Smooth muscle cell (in vitro differentiated cells): Measurements from ENCODE around the gene ALG12. TPM values are rescaled to one million over a fixed set of nuclear protein-coding genes. Genes with fewer than 3 reads are reported as not detected.

Source experiments
- DNase-seq: peaks from one replicate; lab custom pipeline; 2025; ENCODE audit not compliant: unreplicated experiment; lab: John Stamatoyannopoulos, UW
- H2AFZ ChIP-seq: fragments of 200-600 bp; sonication (generic); 2 replicates; pipeline ENCODE4 v1.6.0; 2016; ENCODE audit warnings: antibody characterized with exemption, low read depth, mild to moderate bottlenecking
- H3F3A ChIP-seq: fragments of 200-600 bp; sonication (generic); 2 replicates; pipeline ENCODE4 v1.6.0; 2017; ENCODE audit warnings: antibody characterized with exemption, low read depth
- H3K27ac ChIP-seq: fragments of 200-600 bp; sonication (generic); 2 replicates; pipeline ENCODE4 v1.5.1; 2016; ENCODE audit warnings: low read depth, mild to moderate bottlenecking
- H3K27me3 ChIP-seq: fragments of 200-600 bp; sonication (generic); 2 replicates; pipeline ENCODE4 v1.6.1; 2016; ENCODE audit warnings: low read depth, mild to moderate bottlenecking
- H3K36me3 ChIP-seq: fragments of 200-600 bp; sonication (generic); 2 replicates; pipeline ENCODE4 v1.5.1; 2016; ENCODE audit warnings: low read depth
- H3K4me1 ChIP-seq: fragments of 200-600 bp; sonication (generic); 2 replicates; pipeline ENCODE4 v1.5.1; 2016; ENCODE audit warnings: low read depth
- H3K4me2 ChIP-seq: fragments of 200-600 bp; sonication (generic); 2 replicates; pipeline ENCODE4 v1.6.0; 2016; ENCODE audit warnings: mild to moderate bottlenecking
- H3K4me3 ChIP-seq: fragments of 200-600 bp; sonication (generic); 2 replicates; pipeline ENCODE4 v1.5.1; 2016; ENCODE audit warnings: mild to moderate bottlenecking
- H3K79me2 ChIP-seq: fragments of 200-600 bp; sonication (generic); 2 replicates; pipeline ENCODE4 v1.6.0; 2016; ENCODE audit warnings: low read depth, mild to moderate bottlenecking
- H3K9ac ChIP-seq: fragments of 200-600 bp; sonication (generic); 2 replicates; pipeline ENCODE4 v1.6.0; 2016; ENCODE audit warnings: low read depth
- H3K9me3 ChIP-seq: fragments of 200-600 bp; sonication (generic); replicated peaks from 2 replicates; pipeline ENCODE4 v1.5.1; 2016; ENCODE audit warnings: low read depth
- H4K20me1 ChIP-seq: fragments of 200-600 bp; sonication (generic); 2 replicates; pipeline ENCODE4 v1.6.0; 2016; ENCODE audit warnings: low read depth
- CTCF ChIP-seq: fragments of 200-600 bp; sonication (generic); IDR thresholded peaks from 2 replicates; pipeline ENCODE4 v1.5.1; 2017; ENCODE audit warnings: borderline replicate concordance, mild to moderate bottlenecking, antibody characterized with exemption; ENCODE audit not compliant: insufficient read depth, poor library complexity, severe bottlenecking
- WGBS: methylation state at CpG from one replicate; pipeline ENCODE4 v1.1.7; 2016; ENCODE audit warnings: low lambda C conversion rate; 5-methylcytosine and 5-hydroxymethylcytosine counted together
- polyA plus RNA-seq: library from polyadenylated mRNA; unstranded; fragments of >200 nt; fragmentation: Nextera tagmentation; extraction: Ambion mirVana; gene quantifications from 2 replicates; pipeline ENCODE4 v1.2.1, GENCODE V29; 2016
- total RNA-seq: library from RNA; depleted of rRNA; stranded (reverse); fragments of >200 nt; gene quantifications from 2 replicates; pipeline ENCODE4 v1.2.3, GENCODE V29; 2014

ALG12 gene
- total and polyA plus RNA-seq, 2 experiments from 2014 or later = 13.9 to 42.7 TPM

GRCh38 chr22:49901457-49901856 is 16.8 kb downstream of the ALG12 start:
- Histone ChIP-seq H3K79me2 (no peaks in the 10 kb centered on the region), H4K20me1 (peaks cover 35% of the 10 kb centered on the region), H3F3A (no peaks in the 10 kb centered on the region), H3K9me3 (no peaks in the 10 kb centered on the region), H3K9ac (no peak overlapping the region), H3K27me3 (no peaks in the 10 kb centered on the region), H3K36me3 (no peaks in the 10 kb centered on the region), H3K4me3 (no peak overlapping the region), H3K4me1 (no peaks in the 10 kb centered on the region), H2AFZ (no peak overlapping the region), H3K27ac (no peak overlapping the region), H3K4me2 (no peak overlapping the region)
- DNase-seq = no peak
- 98% methylated on average over 11 of the region's 11 CpGs for WGBS
- no peak for TF ChIP-seq CTCF

GRCh38 chr22:49900441-49901230 is 17.6 kb downstream of the ALG12 start:
- TF ChIP-seq CTCF = no peak
- Histone ChIP-seq H3K79me2 (no peaks in the 10 kb centered on the region), H4K20me1 (peaks cover 27% of the 10 kb centered on the region), H3K4me1 (no peaks in the 10 kb centered on the region), H3K4me3 (no peak overlapping the region), H3K4me2 (no peak overlapping the region), H3K9ac (no peak overlapping the region), H3K27me3 (no peaks in the 10 kb centered on the region), H3K36me3 (no peaks in the 10 kb centered on the region), H3K9me3 (no peaks in the 10 kb centered on the region), H3F3A (no peaks in the 10 kb centered on the region), H3K27ac (no peak overlapping the region), H2AFZ (no peak overlapping the region)
- no peak for DNase-seq
- 91% methylated on average over 30 of the region's 30 CpGs for WGBS

DNA sequence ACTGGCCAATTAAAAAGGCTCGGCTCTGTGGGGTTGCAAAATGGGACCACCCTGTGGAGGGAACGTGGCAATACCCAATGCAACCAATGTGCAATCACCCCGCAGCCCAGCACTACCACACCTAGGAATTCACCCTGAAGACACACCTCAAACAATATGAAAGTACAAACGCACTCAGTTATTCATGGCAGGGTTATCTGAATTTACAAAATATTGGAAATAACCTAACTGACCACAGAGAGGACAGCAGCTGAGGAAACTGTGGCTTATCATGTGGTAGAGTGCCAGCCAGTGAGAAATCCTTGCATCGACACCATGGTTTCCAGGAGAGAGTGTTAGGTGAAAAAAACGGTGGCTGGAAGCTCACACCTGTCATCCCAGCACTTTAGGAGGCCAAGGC is 18.7 kb downstream of the ALG12 start:
- Histone ChIP-seq H3K79me2 (no peaks in the 10 kb centered on the region), H3K27ac (no peak overlapping the region), H4K20me1 (peaks cover 19% of the 10 kb centered on the region), H3K4me1 (no peaks in the 10 kb centered on the region), H3K9me3 (no peaks in the 10 kb centered on the region), H3K4me2 (no peak overlapping the region), H3K36me3 (no peaks in the 10 kb centered on the region), H2AFZ (no peak overlapping the region), H3K4me3 (no peak overlapping the region), H3K9ac (no peak overlapping the region), H3F3A (no peaks in the 10 kb centered on the region), H3K27me3 (no peaks in the 10 kb centered on the region)
- no peak for TF ChIP-seq CTCF
- WGBS = 94% methylated on average over 6 of the region's 6 CpGs
- no peak for DNase-seq

- Histone ChIP-seq H3K4me2 (no peak overlapping the region), H3K27me3 (no peaks in the 10 kb centered on the region), H3K27ac (no peak overlapping the region), H3F3A (no peaks in the 10 kb centered on the region), H3K9ac (no peak overlapping the region), H2AFZ (no peak overlapping the region), H3K9me3 (no peaks in the 10 kb centered on the region), H3K4me3 (no peak overlapping the region), H3K79me2 (no peaks in the 10 kb centered on the region), H3K36me3 (peaks cover 3% of the 10 kb centered on the region), H4K20me1 (peaks cover 16% of the 10 kb centered on the region), H3K4me1 (no peaks in the 10 kb centered on the region)
- DNase-seq = no peak
- 98% methylated on average over 8 of the region's 8 CpGs for WGBS
- no peak for TF ChIP-seq CTCF
Measured at GRCh38 chr22:49897015-49897684, 21.1 kb downstream of the ALG12 start.
